Peyer's patch (tissue), 4 donors: ENCODE results near the gene ACIN1. TPM values are rescaled to one million over a fixed set of nuclear protein-coding genes. Genes with fewer than 3 reads are reported as not detected.
"Not testable (repeated sequence)": the region's sequence is repeated elsewhere in the genome, so short reads cannot be mapped to it uniquely, and the experiment has no call there.

ENCODE experiments used
- DNase-seq, 3 donors: peaks; one replicate each; pipeline ENCODE4 v3.0.0-alpha.2; 2017 to 2019
- H3K27ac ChIP-seq, 4 donors: fragments of 200-600 bp; sonication (generic); one replicate each; pipeline ENCODE4 v1.5.1; 2016 to 2019
- H3K27me3 ChIP-seq, 2 donors: fragments of 200-600 bp; sonication (generic); one replicate each; pipeline ENCODE4 v1.5.1; 2019
- H3K36me3 ChIP-seq, 3 donors: fragments of 200-600 bp; sonication (generic); one replicate each; pipeline ENCODE4 v1.5.1; 2016 to 2019
- H3K4me1 ChIP-seq, 4 donors: fragments of 200-600 bp; sonication (generic); one replicate each; pipeline ENCODE4 v1.5.1; 2016 to 2019
- H3K4me3 ChIP-seq, 4 donors: fragments of 200-600 bp; sonication (generic); 1 replicate in 3 of 4; 2 replicates in 1 of 4; pipeline ENCODE4 v1.5.1; 2016 to 2019; ENCODE audit warnings: mild to moderate bottlenecking in 1 of 4
- H3K9me3 ChIP-seq, 4 donors: fragments of 200-600 bp; sonication (generic); one replicate each; pipeline ENCODE4 v1.5.1; 2016 to 2019; ENCODE audit warnings: mild to moderate bottlenecking in 1 of 4
- POLR2A ChIP-seq, 2 donors: fragments of 450-650 bp; IDR thresholded peaks; one replicate each; pipeline ENCODE4 v1.5.1; 2017; ENCODE audit warnings: antibody characterized with exemption in 2 of 2, mild to moderate bottlenecking in 2 of 2, moderate library complexity in 2 of 2
- total RNA-seq, 4 donors: library from RNA; depleted of rRNA; stranded (reverse); fragments of >200 nt; gene quantifications; one replicate each; pipeline ENCODE4 v1.1.0, GENCODE V29; 2016
- TF ChIP-seq, protein P1 (sequence below), 6 experiments: fragments of 450-650 bp in 4 of 6; fragments of 200-600 bp in 2 of 6; sonication (generic) in 1 of 6; IDR thresholded peaks; one replicate each; pipeline ENCODE4 v1.5.1; 2017 to 2019; ENCODE audit warnings: antibody characterized with exemption in 6 of 6, mild to moderate bottlenecking in 3 of 6, moderate library complexity in 1 of 6

Gene ACIN1
- total RNA-seq, 4 donors from 2014 or later = 130 to 281 (median 238) TPM

DNA sequence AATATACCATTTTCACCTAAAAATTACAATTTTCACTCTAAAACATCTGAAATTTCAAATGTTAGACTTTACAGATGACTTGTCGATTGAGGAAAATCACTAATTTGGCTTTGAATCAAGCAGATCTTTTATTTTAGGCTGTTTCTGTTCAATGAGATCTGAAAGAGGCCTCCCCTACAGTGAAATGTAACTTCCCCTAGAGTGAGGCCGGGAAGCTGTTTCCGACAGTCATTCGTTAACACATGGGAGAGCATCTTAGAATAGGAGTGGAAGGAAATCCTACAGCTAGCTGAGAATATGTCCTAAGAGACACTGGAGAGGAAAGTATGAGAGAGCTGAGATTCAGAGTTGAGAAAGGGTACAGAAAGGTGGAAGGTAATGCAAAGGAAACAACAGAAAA lies 79.3 kb downstream of the ACIN1 start:
- DNase-seq = no peak
- no peaks in the 10 kb centered on the region for H3K27me3 ChIP-seq
- H3K27ac ChIP-seq = no peak overlapping the region
- H3K4me3 ChIP-seq = no peak overlapping the region
- H3K36me3 ChIP-seq = no peaks in the 10 kb centered on the region
- no peaks in the 10 kb centered on the region for H3K4me1 ChIP-seq
- H3K9me3 ChIP-seq = no peaks in the 10 kb centered on the region
- TF ChIP-seq POLR2A (IDR thresholded peaks at IDR 0.05) = no peak
- TF ChIP-seq, protein P1, sequence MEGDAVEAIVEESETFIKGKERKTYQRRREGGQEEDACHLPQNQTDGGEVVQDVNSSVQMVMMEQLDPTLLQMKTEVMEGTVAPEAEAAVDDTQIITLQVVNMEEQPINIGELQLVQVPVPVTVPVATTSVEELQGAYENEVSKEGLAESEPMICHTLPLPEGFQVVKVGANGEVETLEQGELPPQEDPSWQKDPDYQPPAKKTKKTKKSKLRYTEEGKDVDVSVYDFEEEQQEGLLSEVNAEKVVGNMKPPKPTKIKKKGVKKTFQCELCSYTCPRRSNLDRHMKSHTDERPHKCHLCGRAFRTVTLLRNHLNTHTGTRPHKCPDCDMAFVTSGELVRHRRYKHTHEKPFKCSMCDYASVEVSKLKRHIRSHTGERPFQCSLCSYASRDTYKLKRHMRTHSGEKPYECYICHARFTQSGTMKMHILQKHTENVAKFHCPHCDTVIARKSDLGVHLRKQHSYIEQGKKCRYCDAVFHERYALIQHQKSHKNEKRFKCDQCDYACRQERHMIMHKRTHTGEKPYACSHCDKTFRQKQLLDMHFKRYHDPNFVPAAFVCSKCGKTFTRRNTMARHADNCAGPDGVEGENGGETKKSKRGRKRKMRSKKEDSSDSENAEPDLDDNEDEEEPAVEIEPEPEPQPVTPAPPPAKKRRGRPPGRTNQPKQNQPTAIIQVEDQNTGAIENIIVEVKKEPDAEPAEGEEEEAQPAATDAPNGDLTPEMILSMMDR (IDR thresholded peaks at IDR 0.05) = no peak

DNA sequence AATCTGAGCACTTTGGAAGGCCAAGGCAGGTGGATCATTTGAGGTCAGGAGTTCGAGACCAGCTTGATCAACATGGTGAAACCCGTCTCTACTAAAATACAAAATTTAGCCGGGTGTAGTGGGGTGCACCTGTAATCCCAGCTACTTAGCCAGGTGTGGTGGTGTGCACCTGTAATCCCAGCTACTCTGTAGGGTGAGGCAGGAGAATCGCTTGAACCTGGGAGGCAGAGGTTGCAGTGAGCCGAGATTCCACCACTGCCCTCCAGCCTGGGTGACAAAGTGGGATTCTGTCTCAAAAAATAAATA lies 81.2 kb downstream of the ACIN1 start:
- not testable (repeated sequence) for H3K27me3 ChIP-seq, DNase-seq, H3K27ac ChIP-seq, H3K36me3 ChIP-seq, H3K9me3 ChIP-seq, H3K4me3 ChIP-seq, H3K4me1 ChIP-seq

DNA sequence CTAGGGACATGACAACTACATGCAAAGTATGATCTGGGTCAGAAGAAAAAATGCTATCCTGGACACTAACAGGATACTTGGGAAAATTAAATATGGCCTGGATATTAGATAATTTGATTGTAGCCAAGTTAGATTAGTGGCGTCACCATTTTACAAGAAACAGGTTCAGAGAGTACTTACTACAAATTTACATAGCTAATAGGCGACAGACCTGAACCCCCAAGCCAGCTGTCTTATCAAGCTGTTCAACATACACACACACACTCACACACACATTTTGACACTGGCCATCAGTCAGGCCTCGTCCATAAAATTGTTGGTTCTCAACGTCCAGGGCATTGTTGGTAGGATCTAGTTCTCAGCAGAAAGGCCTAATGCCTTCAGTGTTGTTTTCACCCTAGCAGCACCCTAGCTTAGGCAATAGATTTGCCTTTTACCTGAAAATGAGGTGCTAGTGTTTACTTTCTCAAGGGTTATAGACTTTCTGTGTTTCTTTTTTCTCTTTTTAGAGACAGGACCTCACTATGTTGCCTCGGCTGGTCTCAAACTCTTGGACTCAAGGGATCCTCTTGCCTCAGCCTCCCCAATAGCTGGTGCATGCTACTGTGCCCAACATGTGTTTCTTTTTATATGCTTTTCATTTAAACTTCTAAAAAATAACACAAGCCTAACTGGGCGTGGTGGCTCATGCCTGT lies 81.7 kb downstream of the ACIN1 start:
- DNase-seq = no peak
- no peak overlapping the region for H3K27ac ChIP-seq
- TF ChIP-seq POLR2A (IDR thresholded peaks at IDR 0.05) = no peak
- TF ChIP-seq, protein P1 (IDR thresholded peaks at IDR 0.05) = no peak
- H3K9me3 ChIP-seq = no peaks in the 10 kb centered on the region
- H3K36me3 ChIP-seq = no peaks in the 10 kb centered on the region
- no peak overlapping the region for H3K4me3 ChIP-seq
- peaks cover 0 to 12% (median 2%) of the 10 kb centered on the region in 4 donors for H3K4me1 ChIP-seq
- H3K27me3 ChIP-seq = no peaks in the 10 kb centered on the region

DNA sequence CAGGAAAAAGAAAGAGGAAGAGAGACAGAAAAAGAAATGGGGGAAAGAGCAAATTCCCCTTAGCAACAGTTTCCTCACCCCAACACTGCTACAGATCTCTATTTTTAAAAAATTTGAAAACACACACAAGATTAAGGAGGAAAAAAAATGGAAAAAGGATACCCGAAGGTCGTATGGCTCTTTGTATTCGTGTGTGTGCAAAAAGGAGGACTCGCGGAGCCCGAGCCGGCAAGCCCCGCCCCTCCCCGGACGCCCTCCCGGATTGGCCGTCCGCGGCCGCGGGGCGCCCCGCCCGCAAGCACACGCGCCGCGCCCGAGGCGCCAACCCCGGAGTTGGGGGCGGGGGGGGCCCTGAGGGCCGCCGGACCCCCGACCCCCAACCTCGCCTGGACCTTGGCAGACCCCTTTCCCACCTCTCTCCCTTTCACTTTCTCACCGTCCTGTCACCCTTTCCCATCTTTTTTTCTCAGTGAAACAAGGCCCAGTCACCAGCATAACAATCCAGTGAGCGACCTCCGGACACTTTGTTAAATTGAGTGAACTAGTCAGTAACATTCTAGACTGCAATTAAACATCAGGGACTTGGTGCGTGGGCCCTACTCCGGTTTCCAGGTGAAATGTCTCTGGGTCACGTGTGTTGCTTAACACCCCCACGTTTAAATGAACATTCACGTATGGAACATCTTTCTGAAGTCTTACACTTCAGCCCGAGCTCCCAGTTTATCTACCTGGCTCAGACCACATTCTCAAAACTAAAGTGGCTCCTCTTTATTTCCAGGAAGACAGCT lies 84.8 kb downstream of the ACIN1 start, which contains the start of gene C14orf93:
Gene C14orf93 (minus strand): TSS at position 205 of the 788 bp plus-strand sequence. CDS start 11,120 bp downstream, outside the sequence.
- Histone ChIP-seq H3K4me1 (peaks cover 0 to 22% (median 2%) of the 10 kb centered on the region in 4 donors), H3K36me3 (no peaks in the 10 kb centered on the region), H3K4me3 (peak within 1 kb of the TSS; percentile 43 to 75 (median 60)), H3K9me3 (no peaks in the 10 kb centered on the region), H3K27ac (peak within 1 kb of the TSS; percentile 69 to 85 (median 78)), H3K27me3 (no peaks in the 10 kb centered on the region)
- peak; percentile 76 to 92 (median 88) for DNase-seq
- TF ChIP-seq, protein P1 (IDR thresholded peaks at IDR 0.05) = no peak
- TF ChIP-seq POLR2A (IDR thresholded peaks at IDR 0.05) = no peak

DNA sequence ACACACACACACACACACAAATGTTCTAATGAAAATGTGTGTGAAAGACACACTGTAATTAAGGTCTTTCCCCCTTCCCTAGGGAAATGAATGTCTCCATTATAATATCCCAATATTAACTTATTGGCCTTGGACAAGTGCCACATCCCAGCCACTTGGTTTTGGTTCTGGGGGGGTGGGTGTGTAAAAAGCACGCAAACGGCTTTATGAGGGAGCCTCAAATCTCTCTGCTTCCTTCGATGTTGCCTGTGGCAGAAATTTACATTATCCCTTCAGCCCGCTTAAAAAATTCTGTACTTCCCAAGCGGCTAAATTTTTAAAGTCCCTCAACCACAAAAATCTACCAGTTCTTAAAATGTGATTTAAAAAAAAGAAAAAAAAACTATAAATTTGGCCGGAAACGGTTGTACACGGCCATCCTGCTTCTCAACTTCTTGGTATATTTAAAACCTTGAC lies 85.4 kb downstream of the ACIN1 start:
- peak overlapping the region; percentile 43 to 75 (median 60) for H3K4me3 ChIP-seq
- no peaks in the 10 kb centered on the region for H3K27me3 ChIP-seq
- peaks cover 0 to 22% (median 2%) of the 10 kb centered on the region in 4 donors for H3K4me1 ChIP-seq
- H3K27ac ChIP-seq = peak overlapping the region; percentile 69 to 85 (median 78)
- H3K9me3 ChIP-seq = no peaks in the 10 kb centered on the region
- no peak for DNase-seq
- TF ChIP-seq, protein P1 (IDR thresholded peaks at IDR 0.05) = no peak
- no peak for TF ChIP-seq POLR2A (IDR thresholded peaks at IDR 0.05)
- no peaks in the 10 kb centered on the region for H3K36me3 ChIP-seq

DNA sequence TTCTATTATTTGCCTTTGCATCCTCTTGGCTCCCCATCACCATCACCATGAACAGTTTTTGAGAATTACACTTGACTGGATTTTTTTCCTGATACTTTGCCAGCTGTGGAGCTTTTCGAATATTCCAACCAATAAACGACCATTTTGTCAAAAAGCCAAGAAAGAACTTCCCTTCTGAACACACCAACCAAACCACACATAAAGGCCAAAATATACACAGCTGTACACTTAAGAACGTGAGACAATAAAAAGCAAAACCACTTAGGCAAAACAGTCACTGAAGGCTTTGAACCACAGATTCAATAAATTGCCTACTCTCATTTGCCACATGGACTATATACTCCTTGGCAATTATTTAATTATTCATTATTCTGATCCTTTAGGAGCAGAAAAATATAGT lies 86.1 kb downstream of the ACIN1 start:
- Histone ChIP-seq H3K27me3 (no peaks in the 10 kb centered on the region), H3K27ac (no peak overlapping the region), H3K4me3 (no peak overlapping the region), H3K9me3 (no peaks in the 10 kb centered on the region), H3K4me1 (peaks cover 0 to 22% (median 2%) of the 10 kb centered on the region in 4 donors), H3K36me3 (no peaks in the 10 kb centered on the region)
- no peak for DNase-seq
- TF ChIP-seq, protein P1 (IDR thresholded peaks at IDR 0.05) = no peak
- TF ChIP-seq POLR2A (IDR thresholded peaks at IDR 0.05) = no peak
